ENCODE measurements around the gene GNAO1.

GNAO1 gene

DNA sequence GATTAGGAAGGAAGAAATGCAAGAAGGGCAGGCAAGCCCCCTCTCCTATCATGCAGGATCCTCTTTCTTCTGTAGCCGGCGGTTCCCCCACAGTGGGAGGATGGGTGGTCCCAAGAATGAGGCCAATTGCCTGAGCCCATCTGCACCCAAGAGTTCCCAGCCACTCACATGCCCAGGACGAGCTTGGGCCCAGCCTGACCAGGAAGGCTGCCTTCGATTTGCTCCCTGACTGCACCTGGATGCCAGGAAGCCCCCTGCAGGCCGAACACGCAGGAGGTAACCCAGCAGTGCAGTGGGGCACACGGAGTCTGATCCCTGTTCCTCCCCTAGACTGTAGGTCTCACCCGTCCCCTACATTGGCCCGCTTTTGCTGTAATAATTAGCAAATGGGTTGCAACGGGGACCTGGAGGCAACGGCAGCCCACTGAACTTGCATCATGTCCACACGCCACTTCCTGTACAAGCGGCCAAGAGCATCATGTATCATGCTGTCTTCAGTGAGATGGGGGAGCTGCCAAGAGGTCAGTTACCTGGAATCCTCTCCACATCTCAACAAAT, 166.6 kb downstream of the GNAO1 start:
- Histone ChIP-seq H3K4me1 (ENCODE audit: control insufficient read depth in 1 of 2, insufficient read depth in 2 of 2, low read length in 2 of 2) (peaks cover 5 to 11% of the 10 kb centered on the region in 2 donors), H3K9me3 (ENCODE audit: control insufficient read depth in 1 of 2, low read length in 2 of 2) (no peaks in the 10 kb centered on the region), H3K27ac (ENCODE audit: low read depth, low read length) (no peak overlapping the region), H3K27me3 (ENCODE audit: control insufficient read depth in 1 of 2, insufficient read depth in 2 of 2, low read length in 2 of 2) (no peaks in the 10 kb centered on the region), H3K9ac (ENCODE audit: low read depth in 1 of 2, low read length in 2 of 2) (no peak overlapping the region), H3K36me3 (ENCODE audit: control insufficient read depth in 1 of 2, insufficient read depth in 2 of 2, low read length in 2 of 2) (peaks cover 7 to 13% of the 10 kb centered on the region in 2 donors), H3K4me3 (ENCODE audit: low read depth in 1 of 2, low read length in 2 of 2) (no peak overlapping the region)

DNA sequence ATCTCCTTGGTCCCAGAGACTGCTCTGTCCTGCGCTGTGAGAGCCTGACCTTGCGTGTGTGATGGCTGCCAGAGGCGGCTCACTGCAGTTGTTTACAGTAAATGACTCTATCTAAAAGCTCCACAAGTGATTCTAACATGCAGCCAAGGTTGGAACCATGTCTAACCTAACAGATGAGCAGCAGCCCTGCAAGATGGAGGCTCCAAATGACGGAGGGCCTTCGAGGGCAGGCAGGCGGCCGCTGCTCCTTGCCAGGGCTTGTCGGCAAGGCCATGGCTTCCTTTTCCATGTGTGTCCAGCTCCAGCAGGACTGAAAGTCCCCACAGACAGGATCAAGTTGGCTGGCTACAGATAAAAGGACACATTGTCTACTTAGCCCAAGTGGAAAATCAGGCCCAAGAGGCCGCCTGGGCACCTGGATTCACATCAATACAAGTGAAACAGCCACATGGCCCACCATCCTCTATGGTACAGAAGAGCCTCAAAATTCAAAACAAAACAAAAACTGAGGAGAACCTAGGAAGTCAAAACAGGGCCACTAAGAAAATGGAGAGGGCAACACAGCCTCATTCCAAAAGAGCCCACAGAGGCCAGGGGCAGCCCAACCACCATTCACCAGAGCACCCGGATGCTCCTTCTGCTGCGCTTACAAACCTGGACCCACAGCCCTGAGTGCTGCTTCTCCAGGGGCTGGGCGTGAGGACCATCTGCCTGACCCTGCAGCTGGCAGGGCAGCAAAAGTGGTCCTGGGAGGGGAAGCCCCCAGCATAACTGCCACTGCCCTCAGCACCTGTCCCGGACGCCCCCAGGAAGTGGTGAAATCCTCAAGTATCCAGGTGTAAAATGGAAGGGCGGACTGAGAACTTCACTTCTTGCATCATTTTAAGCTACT, 169.1 kb downstream of the GNAO1 start:
- H3K27me3 ChIP-seq (ENCODE audit: control insufficient read depth in 1 of 2, insufficient read depth in 2 of 2, low read length in 2 of 2) = no peaks in the 10 kb centered on the region
- H3K9ac ChIP-seq (ENCODE audit: low read depth in 1 of 2, low read length in 2 of 2) = no peak overlapping the region
- H3K36me3 ChIP-seq (ENCODE audit: control insufficient read depth in 1 of 2, insufficient read depth in 2 of 2, low read length in 2 of 2) = peaks cover 22 to 37% of the 10 kb centered on the region in 2 donors
- H3K4me3 ChIP-seq (ENCODE audit: low read depth in 1 of 2, low read length in 2 of 2) = no peak overlapping the region
- peaks cover 5 to 11% of the 10 kb centered on the region in 2 donors for H3K4me1 ChIP-seq (ENCODE audit: control insufficient read depth in 1 of 2, insufficient read depth in 2 of 2, low read length in 2 of 2)
- no peaks in the 10 kb centered on the region for H3K9me3 ChIP-seq (ENCODE audit: control insufficient read depth in 1 of 2, low read length in 2 of 2)
- H3K27ac ChIP-seq (ENCODE audit: low read depth, low read length) = no peak overlapping the region

DNA sequence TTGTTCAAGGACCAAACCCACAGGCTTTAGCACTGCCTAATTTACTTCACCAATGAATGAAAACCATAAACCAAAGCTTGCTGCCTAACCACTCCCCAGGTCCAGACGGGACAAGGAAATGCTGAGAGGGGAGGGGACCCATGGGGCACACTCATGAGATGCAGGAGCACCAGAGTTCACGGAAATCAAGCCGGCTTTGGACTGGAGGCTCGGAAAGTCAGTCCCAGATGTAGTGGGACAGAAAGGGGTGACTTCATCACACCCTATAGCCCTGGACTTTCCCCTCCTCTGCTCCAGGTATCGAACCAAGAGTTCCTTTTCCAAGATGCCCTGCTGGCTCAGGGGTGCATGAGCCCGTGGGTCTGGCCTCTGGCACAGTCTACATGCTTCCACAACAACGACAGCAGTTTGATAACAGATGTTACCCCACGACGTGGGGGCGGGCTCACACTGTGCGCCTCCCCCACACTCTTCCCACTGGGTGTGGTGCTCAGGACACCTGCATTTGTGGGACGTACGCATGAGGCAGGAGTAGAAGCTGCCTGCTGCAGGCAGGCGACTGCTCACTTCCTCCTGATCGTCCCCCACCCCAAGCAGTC, 170.9 kb downstream of the GNAO1 start:
- peaks cover 0 to 5% of the 10 kb centered on the region in 2 donors for H3K4me1 ChIP-seq (ENCODE audit: control insufficient read depth in 1 of 2, insufficient read depth in 2 of 2, low read length in 2 of 2)
- no peak overlapping the region for H3K27ac ChIP-seq (ENCODE audit: low read depth, low read length)
- no peak overlapping the region for H3K4me3 ChIP-seq (ENCODE audit: low read depth in 1 of 2, low read length in 2 of 2)
- no peaks in the 10 kb centered on the region for H3K9me3 ChIP-seq (ENCODE audit: control insufficient read depth in 1 of 2, low read length in 2 of 2)
- H3K36me3 ChIP-seq (ENCODE audit: control insufficient read depth in 1 of 2, insufficient read depth in 2 of 2, low read length in 2 of 2) = peaks cover 22 to 51% of the 10 kb centered on the region in 2 donors
- H3K27me3 ChIP-seq (ENCODE audit: control insufficient read depth in 1 of 2, insufficient read depth in 2 of 2, low read length in 2 of 2) = no peaks in the 10 kb centered on the region
- H3K9ac ChIP-seq (ENCODE audit: low read depth in 1 of 2, low read length in 2 of 2) = no peak overlapping the region

DNA sequence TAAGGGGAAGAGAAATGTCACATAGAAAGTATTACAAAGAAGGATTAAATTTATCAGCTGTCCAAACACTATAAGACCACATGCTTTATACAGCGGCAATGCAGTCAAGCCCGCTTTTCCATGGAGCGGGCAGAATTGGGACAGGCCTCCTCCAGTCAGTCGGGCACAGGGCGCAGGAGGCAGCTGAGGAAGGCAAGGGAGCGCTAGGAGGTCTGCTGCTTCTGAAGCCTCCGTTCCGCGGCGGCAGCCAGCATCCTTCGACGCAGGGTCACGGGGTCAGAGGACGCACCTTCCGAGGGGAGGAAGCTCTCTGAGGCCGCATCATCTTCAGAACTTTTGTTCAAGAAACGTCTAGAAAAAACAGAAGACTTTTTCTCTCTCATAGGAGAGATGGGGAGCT, 171.4 kb downstream of the GNAO1 start:
- no peak overlapping the region for H3K27ac ChIP-seq (ENCODE audit: low read depth, low read length)
- no peaks in the 10 kb centered on the region for H3K9me3 ChIP-seq (ENCODE audit: control insufficient read depth in 1 of 2, low read length in 2 of 2)
- H3K36me3 ChIP-seq (ENCODE audit: control insufficient read depth in 1 of 2, insufficient read depth in 2 of 2, low read length in 2 of 2) = peaks cover 27 to 56% of the 10 kb centered on the region in 2 donors
- H3K4me1 ChIP-seq (ENCODE audit: control insufficient read depth in 1 of 2, insufficient read depth in 2 of 2, low read length in 2 of 2) = no peaks in the 10 kb centered on the region
- H3K27me3 ChIP-seq (ENCODE audit: control insufficient read depth in 1 of 2, insufficient read depth in 2 of 2, low read length in 2 of 2) = no peaks in the 10 kb centered on the region
- no peak overlapping the region for H3K9ac ChIP-seq (ENCODE audit: low read depth in 1 of 2, low read length in 2 of 2)
- H3K4me3 ChIP-seq (ENCODE audit: low read depth in 1 of 2, low read length in 2 of 2) = no peak overlapping the region

DNA sequence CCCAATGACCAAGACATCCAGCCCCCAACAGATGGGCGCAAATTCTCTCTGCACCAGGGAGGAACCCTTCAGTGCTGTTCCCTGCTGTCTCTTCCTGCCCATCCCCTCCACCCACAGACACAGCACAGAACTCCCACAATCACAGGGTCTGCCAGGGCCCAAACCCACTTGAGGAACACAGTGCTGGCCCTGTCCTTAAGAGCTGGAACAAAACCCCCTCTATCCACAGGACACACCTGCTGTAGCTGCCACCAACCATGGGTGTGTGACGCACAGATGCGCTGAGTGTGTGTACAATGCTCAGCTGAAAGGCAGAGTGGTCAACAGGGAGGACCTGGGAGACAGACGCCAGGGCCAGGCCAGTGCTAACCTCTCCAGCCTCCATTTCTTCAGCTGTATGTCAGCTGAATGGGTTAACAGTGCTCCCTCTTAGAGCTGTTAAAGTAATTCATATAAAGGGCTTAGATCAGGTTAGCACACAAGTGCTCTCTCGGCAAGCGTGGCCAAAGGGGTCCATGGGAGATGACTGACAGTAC, 172.0 kb downstream of the GNAO1 start:
- no peak overlapping the region for H3K9ac ChIP-seq (ENCODE audit: low read depth in 1 of 2, low read length in 2 of 2)
- no peaks in the 10 kb centered on the region for H3K9me3 ChIP-seq (ENCODE audit: control insufficient read depth in 1 of 2, low read length in 2 of 2)
- H3K4me1 ChIP-seq (ENCODE audit: control insufficient read depth in 1 of 2, insufficient read depth in 2 of 2, low read length in 2 of 2) = no peaks in the 10 kb centered on the region
- peaks cover 32 to 61% of the 10 kb centered on the region in 2 donors for H3K36me3 ChIP-seq (ENCODE audit: control insufficient read depth in 1 of 2, insufficient read depth in 2 of 2, low read length in 2 of 2)
- no peaks in the 10 kb centered on the region for H3K27me3 ChIP-seq (ENCODE audit: control insufficient read depth in 1 of 2, insufficient read depth in 2 of 2, low read length in 2 of 2)
- H3K4me3 ChIP-seq (ENCODE audit: low read depth in 1 of 2, low read length in 2 of 2) = no peak overlapping the region
- no peak overlapping the region for H3K27ac ChIP-seq (ENCODE audit: low read depth, low read length)

DNA sequence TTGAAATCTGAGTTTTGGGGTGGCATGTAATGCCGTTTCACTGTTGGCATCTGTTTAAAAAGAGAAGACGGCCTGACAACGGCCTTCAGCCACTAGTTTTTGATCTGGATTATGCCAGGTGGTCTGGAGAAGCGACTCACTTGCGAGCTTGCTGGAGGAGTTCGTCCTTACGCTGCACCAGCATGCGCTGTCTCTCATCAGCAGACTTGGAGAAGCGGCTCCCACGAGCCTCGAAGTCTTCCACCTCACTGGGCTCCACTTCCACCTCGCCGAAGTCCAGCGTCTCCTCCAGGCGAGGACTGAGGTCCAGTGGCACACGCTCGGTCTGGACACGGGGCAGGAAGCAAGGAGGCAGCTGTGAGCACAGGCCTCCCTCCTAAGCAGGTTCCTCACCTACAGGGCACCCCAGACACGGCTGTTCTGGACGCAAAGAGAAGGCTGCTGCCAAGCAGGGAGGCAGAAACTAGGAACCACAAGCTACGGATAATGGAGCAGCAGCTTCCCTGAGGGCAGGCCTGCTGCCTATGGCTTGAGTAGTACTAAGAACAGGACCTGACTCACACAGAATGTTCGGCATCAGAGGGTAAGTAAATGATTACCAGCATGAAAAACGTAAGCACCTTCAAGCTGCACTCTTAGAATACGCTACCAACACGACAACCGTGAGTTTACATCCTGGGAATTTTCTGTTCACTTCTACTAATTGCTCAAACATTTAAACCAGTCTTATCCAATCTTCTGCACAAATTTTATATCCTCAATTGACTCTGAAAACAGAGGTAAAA, 172.7 kb downstream of the GNAO1 start:
- H3K9ac ChIP-seq (ENCODE audit: low read depth in 1 of 2, low read length in 2 of 2) = no peak overlapping the region
- H3K4me3 ChIP-seq (ENCODE audit: low read depth in 1 of 2, low read length in 2 of 2) = no peak overlapping the region
- no peaks in the 10 kb centered on the region for H3K9me3 ChIP-seq (ENCODE audit: control insufficient read depth in 1 of 2, low read length in 2 of 2)
- no peaks in the 10 kb centered on the region for H3K4me1 ChIP-seq (ENCODE audit: control insufficient read depth in 1 of 2, insufficient read depth in 2 of 2, low read length in 2 of 2)
- peaks cover 37 to 67% of the 10 kb centered on the region in 2 donors for H3K36me3 ChIP-seq (ENCODE audit: control insufficient read depth in 1 of 2, insufficient read depth in 2 of 2, low read length in 2 of 2)
- H3K27me3 ChIP-seq (ENCODE audit: control insufficient read depth in 1 of 2, insufficient read depth in 2 of 2, low read length in 2 of 2) = no peaks in the 10 kb centered on the region
- no peak overlapping the region for H3K27ac ChIP-seq (ENCODE audit: low read depth, low read length)

DNA sequence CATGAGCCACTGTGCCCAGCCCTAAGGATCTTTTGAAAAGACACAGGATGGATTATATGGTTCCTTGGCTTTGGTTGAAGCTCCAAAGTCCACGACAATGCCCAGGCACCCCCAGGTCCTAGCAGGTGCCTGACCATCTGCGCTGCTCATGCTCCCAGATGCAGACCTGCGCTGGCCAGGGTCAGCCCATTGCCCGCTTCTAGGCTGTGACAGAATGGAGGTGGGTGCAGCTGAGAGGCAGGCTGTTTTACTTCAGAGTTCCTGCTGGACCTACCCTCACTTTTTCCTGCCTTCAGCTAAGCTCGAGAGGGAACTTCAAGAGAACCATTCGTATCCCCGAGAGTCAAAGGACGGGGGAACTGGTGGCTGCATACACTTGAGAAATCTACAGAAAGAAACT, 173.6 kb downstream of the GNAO1 start:
- H3K27ac ChIP-seq (ENCODE audit: low read depth, low read length) = no peak overlapping the region
- H3K9me3 ChIP-seq (ENCODE audit: control insufficient read depth in 1 of 2, low read length in 2 of 2) = no peaks in the 10 kb centered on the region
- peaks cover 40 to 72% of the 10 kb centered on the region in 2 donors for H3K36me3 ChIP-seq (ENCODE audit: control insufficient read depth in 1 of 2, insufficient read depth in 2 of 2, low read length in 2 of 2)
- no peaks in the 10 kb centered on the region for H3K27me3 ChIP-seq (ENCODE audit: control insufficient read depth in 1 of 2, insufficient read depth in 2 of 2, low read length in 2 of 2)
- H3K4me1 ChIP-seq (ENCODE audit: control insufficient read depth in 1 of 2, insufficient read depth in 2 of 2, low read length in 2 of 2) = no peaks in the 10 kb centered on the region
- no peak overlapping the region for H3K9ac ChIP-seq (ENCODE audit: low read depth in 1 of 2, low read length in 2 of 2)
- H3K4me3 ChIP-seq (ENCODE audit: low read depth in 1 of 2, low read length in 2 of 2) = no peak overlapping the region

DNA sequence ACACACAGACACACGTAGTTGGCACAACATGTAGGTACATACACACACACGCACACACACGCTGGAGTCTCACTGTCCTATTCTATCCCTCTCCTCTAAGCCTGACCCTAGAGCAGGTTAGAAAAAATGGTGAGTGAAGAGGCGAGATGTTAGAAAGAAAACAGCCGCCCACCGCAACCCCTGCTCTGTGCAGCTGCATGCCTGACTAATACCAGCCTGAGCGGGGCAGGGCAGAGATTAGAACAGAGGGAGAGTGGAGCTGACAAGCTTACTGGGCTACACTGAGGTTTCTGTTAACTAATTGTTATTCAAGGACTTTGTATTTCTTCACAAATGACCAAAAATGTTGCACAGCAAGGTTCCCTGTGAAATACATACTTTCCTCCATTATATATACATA, 174.3 kb downstream of the GNAO1 start:
- Histone ChIP-seq H3K36me3 (ENCODE audit: control insufficient read depth in 1 of 2, insufficient read depth in 2 of 2, low read length in 2 of 2) (peaks cover 40 to 72% of the 10 kb centered on the region in 2 donors), H3K27ac (ENCODE audit: low read depth, low read length) (no peak overlapping the region), H3K9ac (ENCODE audit: low read depth in 1 of 2, low read length in 2 of 2) (no peak overlapping the region), H3K9me3 (ENCODE audit: control insufficient read depth in 1 of 2, low read length in 2 of 2) (no peaks in the 10 kb centered on the region), H3K4me1 (ENCODE audit: control insufficient read depth in 1 of 2, insufficient read depth in 2 of 2, low read length in 2 of 2) (no peaks in the 10 kb centered on the region), H3K4me3 (ENCODE audit: low read depth in 1 of 2, low read length in 2 of 2) (no peak overlapping the region), H3K27me3 (ENCODE audit: control insufficient read depth in 1 of 2, insufficient read depth in 2 of 2, low read length in 2 of 2) (no peaks in the 10 kb centered on the region)

DNA sequence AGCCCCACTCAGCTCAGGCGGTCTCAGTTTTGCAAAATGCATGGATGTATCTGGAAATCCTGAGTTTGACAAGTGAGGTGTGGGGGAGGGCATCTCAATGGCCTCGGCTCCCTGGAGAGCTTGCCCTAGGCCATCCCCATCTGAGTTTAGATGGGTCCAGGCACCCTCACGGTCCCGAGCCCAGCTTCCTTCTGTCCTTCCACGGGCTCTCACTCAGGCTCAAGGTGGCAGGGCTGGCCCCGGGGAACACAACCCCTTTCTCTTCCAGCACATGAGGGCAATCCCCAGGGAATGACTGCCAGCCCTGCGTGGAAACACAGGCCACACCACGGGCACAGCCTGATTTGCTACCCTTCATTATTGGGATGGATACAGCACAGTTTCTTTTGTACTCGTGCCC, 175.7 kb downstream of the GNAO1 start:
- H3K9me3 ChIP-seq (ENCODE audit: control insufficient read depth in 1 of 2, low read length in 2 of 2) = no peaks in the 10 kb centered on the region
- H3K9ac ChIP-seq (ENCODE audit: low read depth in 1 of 2, low read length in 2 of 2) = no peak overlapping the region
- peaks cover 40 to 74% of the 10 kb centered on the region in 2 donors for H3K36me3 ChIP-seq (ENCODE audit: control insufficient read depth in 1 of 2, insufficient read depth in 2 of 2, low read length in 2 of 2)
- H3K4me3 ChIP-seq (ENCODE audit: low read depth in 1 of 2, low read length in 2 of 2) = no peak overlapping the region
- no peaks in the 10 kb centered on the region for H3K4me1 ChIP-seq (ENCODE audit: control insufficient read depth in 1 of 2, insufficient read depth in 2 of 2, low read length in 2 of 2)
- H3K27ac ChIP-seq (ENCODE audit: low read depth, low read length) = no peak overlapping the region
- H3K27me3 ChIP-seq (ENCODE audit: control insufficient read depth in 1 of 2, insufficient read depth in 2 of 2, low read length in 2 of 2) = no peaks in the 10 kb centered on the region

Data from duodenal mucosa (tissue), 2 donors.